ENCODE results near the gene FAM89B.

The FAM89B gene

DNA sequence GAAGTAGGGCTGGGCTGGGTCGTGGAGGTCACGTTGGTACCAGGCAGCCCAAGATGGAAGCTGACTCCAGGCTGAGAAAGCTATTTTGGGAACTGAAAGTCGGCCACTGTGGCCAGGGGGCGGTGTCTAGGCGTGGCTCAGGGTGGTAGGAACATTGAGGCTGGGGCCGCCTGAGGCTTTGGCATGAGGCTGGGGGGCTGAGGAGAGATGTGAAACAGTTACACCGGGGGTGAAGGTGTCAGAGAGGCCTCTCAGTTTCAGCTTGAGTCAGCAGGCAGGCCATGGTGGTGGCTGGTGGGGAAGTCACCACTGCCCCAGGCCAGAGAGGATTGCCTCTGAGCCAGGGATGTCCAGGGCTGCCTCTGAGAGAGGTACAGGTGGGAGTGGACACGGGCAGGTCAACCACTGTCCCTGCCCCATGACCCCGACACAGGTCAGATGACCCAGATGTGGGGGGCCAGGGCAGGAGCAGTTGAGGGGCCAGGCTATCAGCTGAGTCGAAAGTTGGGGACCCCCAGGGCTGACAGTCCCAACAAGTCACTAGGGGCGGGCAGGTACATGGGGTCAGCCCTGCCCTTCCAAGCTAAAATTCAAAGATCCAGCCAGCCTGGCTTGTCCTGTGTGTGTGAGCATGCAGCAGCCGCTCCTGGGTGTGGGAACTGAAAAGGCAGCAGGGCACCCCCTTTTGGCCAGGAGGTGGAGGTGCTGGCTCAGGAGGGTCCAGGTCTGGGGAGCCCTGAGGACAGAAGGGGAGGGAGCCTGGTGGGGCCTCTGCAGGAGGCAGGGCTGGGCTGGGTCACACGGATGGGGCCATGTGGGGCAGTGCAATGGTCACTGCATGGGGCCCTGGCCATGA lies 16.1 kb downstream of the FAM89B start:
- peak in 2 of 3 experiments; percentile 53 to 79 for DNase-seq (ENCODE audit: low read depth in 3 of 3)

DNA sequence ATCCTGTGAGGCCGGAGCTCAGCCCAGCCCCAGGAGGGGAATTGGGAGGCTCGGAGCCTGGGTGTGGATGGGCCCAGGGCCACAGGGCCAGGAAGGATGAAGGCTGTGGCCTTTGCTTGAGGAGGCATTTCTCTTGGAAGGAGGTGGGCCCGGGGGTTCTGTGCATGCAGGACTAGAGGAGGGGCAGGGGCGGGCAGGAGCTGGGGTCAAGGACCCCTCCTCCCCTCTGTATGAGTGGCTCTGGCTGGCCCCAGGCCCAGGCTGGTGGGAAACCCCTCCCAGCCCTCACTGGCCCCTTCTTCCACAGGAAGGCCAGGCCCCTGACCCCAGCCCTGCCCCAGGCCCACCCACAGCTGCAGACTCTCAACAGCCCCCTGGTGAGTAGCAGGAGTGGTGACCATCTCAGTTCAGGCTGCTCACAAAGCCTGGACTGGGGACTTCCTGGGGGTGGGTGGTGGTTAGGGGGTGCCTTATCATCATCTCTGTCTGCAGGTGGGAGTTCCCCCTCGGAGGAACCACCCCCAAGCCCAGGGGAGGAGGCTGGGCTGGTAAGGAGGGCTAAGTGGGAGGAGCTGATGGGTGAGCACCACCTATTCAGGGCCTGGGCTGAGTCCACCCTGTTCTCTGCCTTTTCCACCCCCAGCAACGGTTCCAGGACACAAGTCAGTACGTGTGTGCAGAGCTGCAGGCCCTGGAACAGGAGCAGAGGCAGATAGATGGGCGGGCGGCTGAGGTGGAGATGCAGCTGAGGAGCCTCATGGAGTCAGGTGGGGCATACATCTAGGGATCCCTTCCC lies 17.3 kb downstream of the FAM89B start:
- DNase-seq (ENCODE audit: low read depth in 3 of 3): peak in 1 of 3 experiments; percentile 38

DNA sequence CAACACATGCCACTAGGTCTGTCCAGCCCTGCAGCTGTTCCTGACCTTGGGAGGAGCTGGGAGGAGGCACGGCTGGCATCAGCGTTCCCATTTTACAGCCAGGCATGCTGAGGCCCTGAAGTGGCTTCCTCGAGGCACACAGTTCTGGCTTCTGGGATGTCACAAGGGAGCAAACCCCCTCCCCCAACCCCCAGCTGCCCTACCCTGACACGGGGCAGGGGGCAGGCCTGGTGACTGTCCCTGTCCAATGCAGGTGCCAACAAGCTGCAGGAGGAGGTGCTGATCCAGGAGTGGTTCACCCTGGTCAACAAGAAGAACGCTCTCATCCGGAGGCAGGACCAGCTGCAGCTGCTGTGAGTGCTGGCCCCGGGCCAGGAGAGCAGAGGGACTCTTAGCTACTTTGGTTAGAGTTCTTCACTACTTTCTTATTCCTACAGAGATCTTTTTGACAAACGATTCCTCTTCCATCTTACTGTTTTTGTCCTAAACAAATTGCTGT lies 18.0 kb downstream of the FAM89B start:
- no peak for DNase-seq (ENCODE audit: low read depth in 3 of 3)

DNA sequence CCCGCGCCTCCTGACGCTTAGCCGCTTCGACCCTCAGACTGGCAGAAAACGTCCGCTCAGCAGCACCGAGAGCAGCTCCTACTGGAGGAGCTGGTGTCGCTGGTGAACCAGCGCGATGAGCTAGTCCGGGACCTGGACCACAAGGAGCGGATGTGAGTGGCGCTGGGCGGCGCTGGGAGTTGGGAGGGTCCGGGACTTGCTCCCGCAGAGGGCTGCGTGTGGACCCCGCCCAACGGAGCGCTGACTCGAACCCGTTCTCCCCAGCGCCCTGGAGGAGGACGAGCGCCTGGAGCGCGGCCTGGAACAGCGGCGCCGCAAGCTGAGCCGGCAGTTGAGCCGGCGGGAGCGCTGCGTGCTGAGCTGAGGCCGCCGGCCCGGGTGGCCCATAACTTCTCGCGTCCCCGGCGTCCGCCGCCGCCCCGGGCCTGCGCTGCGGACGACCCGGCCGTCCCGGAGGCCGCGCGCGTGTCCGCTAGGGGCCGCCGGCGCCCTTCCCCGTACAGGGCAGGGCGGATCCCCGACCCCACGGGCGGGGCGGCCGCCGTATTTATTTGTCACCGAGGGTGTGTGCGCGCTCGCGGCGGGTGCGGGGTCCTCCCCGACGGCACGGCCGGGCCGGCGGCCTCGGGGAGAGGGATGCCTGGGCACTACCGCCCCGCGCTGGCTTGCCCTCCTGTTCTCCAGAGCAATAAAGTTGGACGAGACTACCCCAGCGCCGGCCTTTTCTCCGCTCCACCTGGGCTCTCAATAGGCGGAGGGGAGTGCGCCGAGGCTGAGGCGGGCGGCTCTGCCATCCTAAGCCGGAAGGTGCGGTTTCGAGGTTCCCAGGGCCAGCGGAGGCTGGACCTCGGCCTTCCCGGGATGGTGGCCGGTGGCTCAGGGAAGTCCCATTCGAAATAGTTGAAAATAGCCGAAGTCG lies 19.9 kb downstream of the FAM89B start:
- no peak for DNase-seq (ENCODE audit: low read depth in 3 of 3)

DNA sequence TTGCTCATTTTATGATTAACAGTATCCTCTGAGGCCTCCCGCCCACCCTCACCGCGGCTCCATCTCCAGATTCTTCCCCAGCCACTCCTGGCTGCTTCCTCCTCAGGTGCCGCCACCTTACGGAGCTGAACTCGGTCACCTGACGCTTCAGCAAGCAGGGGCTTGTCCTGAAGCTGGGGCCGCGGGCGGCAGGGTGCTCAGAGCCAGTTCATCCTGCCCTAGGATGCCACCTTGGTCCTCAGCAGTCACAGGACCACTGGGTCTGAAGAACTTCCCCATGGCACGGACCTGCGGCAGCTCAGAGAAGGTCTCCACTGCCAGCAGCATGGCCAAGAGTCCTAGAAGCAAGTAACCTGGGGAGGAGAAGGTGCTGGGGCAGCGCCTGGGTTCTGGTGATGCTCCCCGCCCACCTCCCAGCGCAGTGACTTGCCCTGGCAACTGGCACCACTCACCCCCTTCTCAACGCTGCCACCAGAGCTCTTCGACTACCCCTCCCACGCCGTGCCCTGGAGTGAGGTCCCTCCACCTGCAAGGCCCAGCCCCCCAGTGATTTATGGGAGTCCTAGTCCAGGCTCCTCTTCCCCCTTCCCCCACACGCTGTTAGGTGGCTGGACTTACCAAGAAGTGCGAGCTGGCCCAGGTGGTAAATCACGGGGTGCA lies 20.6 kb downstream of the FAM89B start:
- no peak for DNase-seq (ENCODE audit: low read depth in 3 of 3)

DNA sequence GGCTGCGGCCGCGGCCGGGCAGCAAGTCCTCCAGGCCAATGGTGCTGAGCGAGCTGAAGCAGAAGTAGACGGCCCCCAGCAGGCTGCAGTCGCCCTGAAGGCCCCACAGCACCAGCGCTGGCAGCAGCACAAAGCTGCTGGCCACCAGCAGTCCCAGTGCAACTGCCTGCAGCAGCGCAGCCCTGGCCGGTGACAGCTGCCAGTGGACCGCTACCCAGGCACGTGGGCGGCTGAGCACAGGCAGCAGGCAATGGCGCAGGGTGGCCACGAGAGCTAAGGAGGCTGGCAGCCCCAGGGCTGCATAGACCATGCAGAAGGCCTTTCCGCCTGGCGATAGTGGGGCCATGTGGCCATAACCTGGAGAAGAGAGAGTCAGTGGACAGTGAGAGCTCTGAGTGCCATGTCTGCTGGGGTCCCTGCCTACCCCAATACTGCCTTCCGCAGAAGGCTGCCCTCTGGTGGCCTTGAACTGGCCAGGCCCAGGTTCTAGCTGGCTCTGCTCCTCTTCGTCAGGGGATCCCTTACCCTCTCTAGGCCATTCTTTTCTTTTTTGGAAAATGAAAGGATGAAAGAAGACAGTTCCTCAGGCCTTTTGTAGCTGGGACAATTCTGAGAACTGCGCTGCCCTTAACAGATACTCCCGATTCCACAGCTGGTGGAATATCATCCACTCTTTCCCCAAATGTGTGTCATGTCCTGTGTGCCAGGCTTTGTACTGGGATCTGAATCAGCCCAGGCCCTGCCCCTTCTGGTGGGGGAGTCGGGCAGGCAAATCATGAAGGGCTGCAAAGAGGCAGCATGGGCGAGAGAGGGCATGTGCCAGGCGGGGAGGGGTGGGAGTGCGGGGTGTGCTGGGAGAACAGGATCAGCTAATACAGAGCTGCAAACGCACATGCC lies 21.4 kb downstream of the FAM89B start:
- DNase-seq (ENCODE audit: low read depth in 3 of 3): no peak

DNA sequence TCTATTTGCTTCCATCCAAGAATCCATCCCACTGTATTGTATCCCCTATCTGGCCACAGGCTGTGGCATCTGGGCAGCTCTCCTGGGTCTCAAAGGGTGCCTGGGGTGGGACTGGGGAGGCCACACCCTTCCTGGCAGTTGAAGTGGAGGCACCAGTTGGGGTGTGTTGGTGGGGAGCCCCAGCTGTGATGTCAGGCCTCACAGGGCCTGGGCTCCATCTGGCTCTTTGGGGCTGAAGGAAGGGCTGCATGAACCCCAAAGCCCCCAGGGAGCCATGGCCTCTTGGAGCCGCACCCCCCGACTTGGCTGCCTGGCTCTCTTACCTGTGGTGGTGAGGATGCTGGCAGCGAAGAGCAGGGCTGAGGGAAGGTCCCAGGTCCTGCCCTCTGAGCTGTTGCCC lies 22.8 kb downstream of the FAM89B start:
- DNase-seq (ENCODE audit: low read depth in 3 of 3): no peak

DNA sequence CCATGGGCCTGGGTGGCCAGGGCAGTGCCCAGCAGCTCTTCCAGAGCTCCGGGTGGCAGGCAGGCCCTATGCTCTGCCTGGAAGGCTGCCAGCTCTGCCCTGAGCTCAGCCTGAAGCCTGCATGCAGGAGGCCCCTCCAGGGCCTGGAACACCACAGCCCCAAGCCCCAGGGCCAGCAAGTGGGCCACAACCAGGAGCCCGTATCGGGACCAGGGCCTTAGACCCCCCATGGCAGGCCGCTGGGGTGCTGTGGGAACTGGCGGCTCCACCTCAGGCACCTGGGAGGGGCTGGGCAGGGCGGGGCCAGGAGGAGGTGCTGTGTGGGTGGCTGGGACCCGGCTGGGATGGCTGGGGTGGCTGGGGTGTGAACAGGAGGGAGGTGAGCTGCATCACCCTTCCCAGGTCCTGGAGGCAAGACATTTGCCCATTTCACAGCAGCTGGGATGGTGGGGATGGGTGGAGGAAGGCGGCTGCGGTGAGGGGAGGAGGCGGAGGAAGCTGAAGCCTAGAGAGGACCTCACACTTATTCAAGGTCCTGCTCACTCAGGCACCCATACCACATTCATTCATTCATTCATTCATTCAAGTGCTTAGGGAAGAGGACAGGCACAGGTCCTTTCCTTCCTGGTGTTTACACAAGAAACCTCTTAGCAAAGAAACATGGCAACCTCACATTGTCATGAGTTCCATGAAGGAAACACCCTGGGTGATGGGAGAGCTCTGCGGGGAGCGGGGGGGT lies 23.4 kb downstream of the FAM89B start, which contains the start of gene KCNK7:
Gene KCNK7 (minus strand): TSS at position 258 of the 739 bp plus-strand sequence. CDS start 28 bp downstream, at position 230.
- DNase-seq (ENCODE audit: low read depth in 3 of 3): no peak

DNA sequence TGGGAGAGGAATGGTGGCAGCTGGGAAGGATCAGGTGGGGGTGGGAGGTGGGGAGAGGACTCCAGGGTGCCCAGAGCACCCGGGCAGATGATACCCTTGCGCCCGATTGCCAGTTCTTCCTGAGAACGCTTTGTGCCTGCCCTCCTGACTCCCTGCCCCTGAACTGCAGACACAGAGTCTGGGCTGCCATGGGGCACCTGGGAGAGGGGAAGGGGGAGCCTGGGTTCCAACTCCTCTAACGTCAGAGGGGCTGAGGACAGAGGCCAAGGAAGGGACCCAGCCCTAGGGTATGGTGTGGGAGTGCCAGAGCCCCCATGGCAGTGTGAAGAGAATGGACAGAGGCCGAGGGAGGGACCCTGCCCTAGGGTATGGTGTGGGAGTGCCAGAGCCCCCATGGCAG lies 24.2 kb downstream of the FAM89B start:
- no peak for DNase-seq (ENCODE audit: low read depth in 3 of 3)

DNA sequence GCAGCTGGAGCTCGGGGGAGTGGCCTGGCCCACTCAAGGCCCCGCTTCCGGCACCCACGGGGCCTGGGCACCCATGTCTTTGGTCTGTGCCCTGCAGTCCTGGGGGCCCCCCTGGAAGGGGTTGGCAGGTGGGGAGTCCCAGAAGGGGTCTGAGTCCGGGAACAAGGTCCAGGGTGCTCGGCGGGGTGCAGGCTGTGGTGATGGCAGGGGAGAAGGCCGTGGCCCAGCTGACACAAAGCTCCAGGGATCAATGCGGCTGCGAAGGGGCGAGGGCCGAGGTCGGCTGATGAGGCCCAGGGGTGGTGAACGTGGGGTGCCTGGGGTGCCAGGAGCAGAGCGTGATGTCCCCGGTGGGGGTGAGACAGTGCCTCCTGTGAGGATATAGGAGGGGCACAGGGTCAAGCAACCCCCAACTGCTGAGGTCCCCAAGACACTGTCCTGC lies 25.9 kb downstream of the FAM89B start:
- DNase-seq (ENCODE audit: low read depth in 3 of 3): no peak

DNA sequence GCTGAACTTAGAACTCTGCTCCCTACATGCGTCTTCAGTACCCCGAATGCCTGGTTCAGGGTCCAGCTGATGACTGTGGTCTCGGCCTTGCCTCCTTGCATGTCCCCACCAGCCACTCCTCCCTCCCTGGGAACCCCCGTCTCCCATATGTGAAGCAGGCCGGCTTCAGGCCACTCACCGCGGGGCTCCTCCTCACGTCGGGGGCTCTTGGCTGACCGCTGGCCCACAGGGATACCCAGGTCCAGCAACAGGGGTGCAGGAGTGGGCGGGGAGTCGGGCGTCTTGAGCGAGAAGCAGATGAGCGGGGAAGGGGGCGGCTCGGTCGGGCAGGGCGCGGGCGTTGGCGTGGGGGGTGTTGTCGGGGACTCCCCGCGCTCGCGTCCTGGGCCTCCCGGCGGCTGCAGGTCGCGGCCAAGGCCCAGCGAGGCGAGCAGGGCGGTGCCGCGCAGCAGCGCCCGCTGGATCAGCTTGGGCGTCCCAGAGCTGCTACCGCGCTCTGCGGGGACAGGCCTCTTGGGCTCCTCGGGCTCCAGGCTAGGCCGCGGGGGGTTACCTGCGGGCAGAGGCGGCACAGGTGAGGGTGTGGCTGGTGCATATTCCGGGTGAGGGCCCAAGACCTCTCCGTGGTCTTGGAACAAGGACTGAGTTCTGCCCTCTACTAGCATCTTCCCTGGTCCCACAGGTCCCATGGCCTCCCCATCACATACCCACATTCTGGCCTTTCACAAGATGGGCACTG lies 27.0 kb downstream of the FAM89B start:
- no peak for DNase-seq (ENCODE audit: low read depth in 3 of 3)

DNA sequence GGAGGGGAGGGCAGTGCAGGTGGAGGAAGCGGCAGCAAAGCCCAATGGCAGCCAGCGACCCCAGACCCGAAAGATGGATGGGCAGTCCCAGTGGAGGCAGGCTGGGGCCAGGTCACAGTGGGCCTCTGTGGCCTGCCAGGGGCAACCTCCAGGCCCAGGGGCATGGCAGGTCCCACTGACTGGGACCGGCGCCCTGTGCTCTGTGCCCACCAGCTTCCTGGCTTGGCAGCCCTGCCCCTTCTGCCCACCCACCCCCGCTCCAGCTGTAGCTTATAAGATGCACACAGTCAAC lies 27.6 kb downstream of the FAM89B start:
- no peak for DNase-seq (ENCODE audit: low read depth in 3 of 3)

DNA sequence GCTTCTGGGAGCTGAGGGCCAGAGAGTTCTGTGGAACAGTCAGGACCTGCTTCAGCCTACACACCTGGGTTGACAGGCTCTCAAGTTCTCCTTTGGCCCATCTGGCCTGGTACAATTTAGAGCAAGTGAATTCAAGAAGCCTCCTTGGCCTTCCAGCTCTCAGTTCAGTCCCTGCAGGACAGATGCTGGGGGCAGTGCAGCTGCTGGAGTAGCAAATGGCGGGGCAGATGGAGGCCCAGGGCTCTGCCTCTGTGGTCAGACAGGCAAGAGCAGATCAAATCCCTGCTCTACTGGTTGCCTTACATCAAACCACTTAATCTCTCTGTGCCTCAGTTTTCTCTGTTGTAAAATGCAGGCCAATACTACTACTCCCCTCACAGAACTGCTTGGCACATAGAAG lies 31.9 kb downstream of the FAM89B start:
- DNase-seq (ENCODE audit: low read depth in 3 of 3): no peak

DNA sequence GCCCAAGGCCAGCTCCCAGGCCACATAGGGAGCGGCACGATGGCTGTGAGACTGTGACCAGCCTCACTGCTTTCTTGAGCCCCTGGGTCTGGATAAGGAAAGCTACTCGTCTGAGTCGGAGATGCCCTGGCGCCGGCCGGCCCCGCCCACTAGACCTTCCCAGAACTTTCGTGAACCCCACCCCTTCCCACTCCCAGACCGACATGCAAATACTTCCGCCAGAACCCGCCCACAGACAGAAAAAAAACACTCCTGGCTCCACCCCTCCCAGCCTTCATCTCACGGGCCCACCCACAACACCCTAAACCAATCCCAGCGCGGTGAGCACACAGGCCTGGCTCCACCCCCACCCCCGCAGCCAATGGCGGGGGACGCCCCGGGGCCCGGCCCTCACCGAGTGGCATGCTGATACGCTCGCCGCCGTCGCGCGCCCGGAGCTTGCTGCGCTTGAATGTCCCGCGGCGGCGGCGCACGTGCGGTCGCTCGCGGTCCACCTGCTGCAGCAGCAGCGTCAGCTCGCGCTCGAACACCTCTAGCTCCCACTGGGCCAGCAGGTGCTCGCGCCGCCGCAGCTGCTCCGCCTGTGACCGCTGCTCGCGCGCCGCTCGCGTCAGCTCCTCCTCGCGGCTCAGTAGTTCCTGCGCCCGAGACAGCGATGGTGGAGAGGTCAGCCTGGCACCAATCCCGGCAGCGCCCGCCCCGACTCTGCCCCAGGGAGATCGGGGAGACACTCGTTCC lies 34.7 kb downstream of the FAM89B start:
- DNase-seq (ENCODE audit: low read depth in 3 of 3): no peak

DNA sequence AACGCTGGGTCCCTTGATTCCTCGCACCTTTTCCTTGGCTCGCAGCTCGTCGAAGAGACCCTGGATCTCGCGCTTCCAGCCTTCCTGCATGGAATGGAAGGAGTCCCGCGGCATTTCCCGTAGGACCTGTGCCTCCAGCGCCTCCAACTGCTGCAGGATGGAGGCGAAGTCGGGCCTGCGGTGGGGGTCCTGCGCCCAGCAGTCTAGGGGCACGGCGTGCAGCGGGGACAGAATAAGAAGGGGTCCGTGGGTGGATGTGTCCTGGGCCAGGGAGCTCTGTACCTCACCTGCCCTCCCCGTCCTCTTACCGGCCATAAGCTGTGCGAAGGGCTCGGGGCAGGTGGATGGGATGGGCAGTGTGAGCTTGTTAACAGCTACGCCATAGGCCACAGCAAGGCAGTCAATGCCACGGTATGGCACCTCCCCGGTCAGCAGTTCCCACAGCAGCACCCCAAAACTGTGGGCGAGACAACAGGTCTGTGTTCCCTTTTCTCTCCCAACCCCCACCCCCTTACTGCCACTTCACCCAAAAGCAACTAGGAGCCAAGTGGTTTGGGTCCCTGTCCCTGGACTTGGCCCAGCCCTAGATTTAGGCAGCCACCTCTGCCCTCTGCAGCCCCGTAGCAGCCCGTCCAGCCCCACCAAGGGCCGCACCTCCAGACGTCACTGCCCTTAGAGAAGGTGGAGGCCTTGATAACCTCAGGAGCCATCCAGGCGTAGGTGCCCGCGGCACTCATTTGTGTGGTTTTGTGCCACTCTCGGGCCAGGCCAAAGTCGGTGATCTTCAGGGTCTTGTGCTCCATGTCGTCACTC lies 35.5 kb downstream of the FAM89B start:
- no peak for DNase-seq (ENCODE audit: low read depth in 3 of 3)

DNA sequence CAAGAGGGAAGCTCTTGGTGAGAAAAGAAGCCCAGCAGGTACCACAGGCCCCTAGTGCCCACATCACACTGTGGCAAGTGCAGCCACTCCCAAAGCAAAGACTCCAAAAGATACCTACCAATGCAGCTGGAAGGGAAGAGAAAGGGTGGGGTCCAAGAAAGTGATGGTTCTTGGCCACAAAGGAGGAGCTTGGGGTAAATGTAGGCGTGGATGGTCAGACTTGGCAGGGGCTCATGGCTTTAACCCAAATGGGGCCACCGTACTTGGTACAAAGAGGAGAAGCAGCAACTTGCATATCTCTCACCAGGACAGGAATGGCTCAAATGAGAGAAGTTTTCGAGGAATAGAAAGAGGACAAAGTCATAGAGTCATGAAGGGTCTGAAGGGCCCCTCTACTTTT lies 36.9 kb downstream of the FAM89B start:
- no peak for DNase-seq (ENCODE audit: low read depth in 3 of 3)

DNA sequence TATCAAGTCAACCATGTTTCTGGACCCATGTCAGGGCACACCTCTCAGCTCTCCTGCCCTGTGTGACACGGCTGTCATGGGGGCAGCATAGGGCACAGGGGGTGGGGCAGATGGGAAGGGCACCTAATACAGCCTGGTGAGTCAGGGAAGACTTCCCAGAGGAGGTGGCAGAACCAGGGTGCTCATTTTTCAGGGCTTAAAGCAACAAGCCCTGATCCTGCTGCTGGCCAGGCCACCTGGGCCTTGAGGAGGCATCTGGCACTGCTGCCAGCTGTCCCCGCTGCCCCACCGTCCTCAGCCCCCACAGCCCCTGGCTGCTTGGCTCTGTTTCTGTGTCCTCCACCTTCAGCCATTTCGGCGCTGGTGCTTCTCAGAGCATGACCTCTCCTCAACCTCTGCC lies 37.3 kb downstream of the FAM89B start:
- DNase-seq (ENCODE audit: low read depth in 3 of 3): no peak
